Panc1 (cell line): Measurements from ENCODE around the gene ZNF407. TPM values are rescaled to one million over a fixed set of nuclear protein-coding genes. Genes with fewer than 3 reads are reported as not detected.

ENCODE experiments used
- ATAC-seq: fragments of 200-7000 bp; cut with Tn5 transposase; 2 replicates; pipeline ENCODE4 v1.9.1; 2020; ENCODE audit warnings: mild to moderate bottlenecking, moderate library complexity
- BruUV-seq: library from RNA; stranded (reverse); fragments of 400-500 nt; replicated peaks from 2 replicates; lab custom pipeline; 2021; lab: Mats Ljungman, UMichigan
- CTCF ChIA-PET: fragments of 300-600 bp; sonication (Branson Sonifier 250); formaldehyde crosslinking; loops from one replicate; lab custom pipeline; 2022; ENCODE audit warnings: antibody characterized with exemption; lab: Charles Lee
- POLR2A ChIA-PET: fragments of 300-600 bp; sonication (Branson Sonifier 250); formaldehyde crosslinking; loops from one replicate; lab custom pipeline; 2022; ENCODE audit warnings: antibody characterized with exemption; lab: Charles Lee
- DNase-seq: peaks from one replicate; pipeline ENCODE4 v3.0.0-alpha.2; 2010; ENCODE audit warnings: low read depth, low spot score
- H3K27ac ChIP-seq: 2 replicates; pipeline ENCODE4 v1.5.1; 2011; ENCODE audit warnings: mild to moderate bottlenecking, low read length, inconsistent platforms
- H3K27me3 ChIP-seq: fragments of 200-500 bp; sonication (Bioruptor generic); 2 replicates; pipeline ENCODE4 v1.6.0; 2014; ENCODE audit warnings: low read length, inconsistent platforms; ENCODE audit not compliant: control insufficient read depth, insufficient read depth
- H3K36me3 ChIP-seq: fragments of 200-500 bp; sonication (Bioruptor generic); 2 replicates; pipeline ENCODE4 v1.5.1; 2014; ENCODE audit warnings: inconsistent platforms, mild to moderate bottlenecking, low read length, moderate library complexity; ENCODE audit not compliant: control insufficient read depth, insufficient read depth
- H3K4me1 ChIP-seq: 2 replicates; pipeline ENCODE4 v1.5.1; 2011; ENCODE audit warnings: inconsistent platforms, mild to moderate bottlenecking, low read length, moderate library complexity; ENCODE audit not compliant: control insufficient read depth, insufficient read depth
- H3K4me3 ChIP-seq, 2 experiments: 2 replicates each; pipeline ENCODE4 v1.5.1; 2011 to 2012; ENCODE audit warnings: low read depth in 2 of 2, low read length in 2 of 2, mild to moderate bottlenecking in 2 of 2, inconsistent platforms in 1 of 2, moderate library complexity in 1 of 2
- H3K9me3 ChIP-seq: fragments of 200-500 bp; sonication (Bioruptor generic); 2 replicates; pipeline ENCODE4 v1.5.1; 2014; ENCODE audit warnings: low read depth, mild to moderate bottlenecking, inconsistent platforms, low read length, moderate library complexity; ENCODE audit not compliant: control insufficient read depth, insufficient read depth
- CTCF ChIP-seq: fragments of 450-650 bp; IDR thresholded peaks from 2 replicates; pipeline ENCODE4 v1.5.1; 2017; ENCODE audit warnings: mild to moderate bottlenecking
- POLR2AphosphoS5 ChIP-seq: IDR thresholded peaks from 2 replicates; pipeline ENCODE4 v1.6.1; 2012; ENCODE audit warnings: mild to moderate bottlenecking, low read depth, low read length, moderate library complexity
- REST ChIP-seq, 2 experiments: IDR thresholded peaks; 2 replicates each; pipeline ENCODE4 v1.6.1; 2011 to 2012; ENCODE audit warnings: low read depth in 2 of 2, control low read depth in 1 of 2, low read length in 1 of 2, mild to moderate bottlenecking in 1 of 2, moderate library complexity in 1 of 2; ENCODE audit not compliant: insufficient read depth in 1 of 2
- SIN3A ChIP-seq: IDR thresholded peaks from 2 replicates; pipeline ENCODE4 v1.6.1; 2012; ENCODE audit warnings: low read depth, mild to moderate bottlenecking, low read length, moderate library complexity, borderline replicate concordance; ENCODE audit not compliant: insufficient read depth
- TCF7L2 ChIP-seq: IDR thresholded peaks from 2 replicates; pipeline ENCODE4 v1.6.1; 2011; ENCODE audit warnings: mild to moderate bottlenecking, low read depth, low read length, inconsistent platforms
- in situ Hi-C: cut with HindIII; loops from 2 replicates; pipeline ENCODE4 v1.10.0; 2016; ENCODE audit warnings: low sequenced_read_pairs, low pct_unique_long_range_greater_than_20kb
- intact Hi-C: fragments of 100-400 bp; cut with micrococcal nuclease; formaldehyde crosslinking; loops from one replicate; pipeline ENCODE4 v1.10.0; 2022; ENCODE audit not compliant: unreplicated experiment
- total RNA-seq: library from RNA; stranded (reverse); gene quantifications from one replicate; pipeline ENCODE4 v1.2.1, GENCODE V29; 2021; ENCODE audit not compliant: unreplicated experiment

The ZNF407 gene
- total RNA-seq, 1 experiment from 2014 or later = 16.8 TPM

DNA sequence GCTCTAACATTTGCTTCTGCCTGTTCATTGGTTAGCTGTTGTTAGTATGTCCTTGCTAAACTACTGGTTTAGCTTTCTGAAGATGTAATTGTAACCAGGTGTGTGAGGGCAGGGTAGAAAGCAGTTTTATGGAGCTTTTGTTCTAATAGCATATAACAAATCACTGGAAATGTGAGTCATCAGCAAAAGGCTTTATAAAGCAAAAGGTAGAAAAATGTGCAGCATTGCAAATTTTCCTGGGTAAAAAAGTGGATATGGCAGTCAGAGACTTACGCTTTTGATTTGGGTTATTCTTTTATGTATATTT is 85.3 kb downstream of the ZNF407 start:
- H3K36me3 ChIP-seq = no peaks in the 10 kb centered on the region
- in situ Hi-C loops = no loop called here
- no TSS peak for BruUV-seq
- H3K27me3 ChIP-seq = no peaks in the 10 kb centered on the region
- no peak overlapping the region for H3K27ac ChIP-seq
- no peaks in the 10 kb centered on the region for H3K9me3 ChIP-seq
- no peak for TF ChIP-seq CTCF
- TF ChIP-seq POLR2AphosphoS5 = no peak
- no peak for TF ChIP-seq REST (IDR thresholded peaks at IDR 0.05; ENCODE audit: insufficient read depth in 1 of 2, low read depth in 2 of 2, low read length in 1 of 2)
- TF ChIP-seq SIN3A = no peak
- no peak for TF ChIP-seq TCF7L2
- H3K4me1 ChIP-seq = no peaks in the 10 kb centered on the region
- ATAC-seq (no peak), DNase-seq (no peak)
- CTCF ChIA-PET = interaction anchor here (0.6 kb wide), 1 partner anchor 16 kb away, joined by 3 read pairs; no protein-coding TSS in a partner anchor
- POLR2A ChIA-PET = no interaction called here
- H3K4me3 ChIP-seq = no peak overlapping the region
- intact Hi-C loops = no loop called here

GRCh38 chr18:74683573-74683972 is 85.9 kb downstream of the ZNF407 start:
- no peak for DNase-seq
- intact Hi-C loops = no loop called here
- TF ChIP-seq REST (IDR thresholded peaks at IDR 0.05; ENCODE audit: insufficient read depth in 1 of 2, low read depth in 2 of 2, low read length in 1 of 2) = no peak
- no peak for TF ChIP-seq TCF7L2
- no peak for TF ChIP-seq CTCF
- no peak for TF ChIP-seq POLR2AphosphoS5
- TF ChIP-seq SIN3A = no peak
- no peaks in the 10 kb centered on the region for H3K27me3 ChIP-seq
- H3K4me3 ChIP-seq = no peak overlapping the region
- ChIA-PET POLR2A (no interaction called here), CTCF (interaction anchor here (0.6 kb wide), 1 partner anchor 17 kb away, joined by 3 read pairs; no protein-coding TSS in a partner anchor)
- in situ Hi-C loops = no loop called here
- H3K4me1 ChIP-seq = no peaks in the 10 kb centered on the region
- H3K36me3 ChIP-seq = no peaks in the 10 kb centered on the region
- ATAC-seq = no peak
- H3K27ac ChIP-seq = no peak overlapping the region
- H3K9me3 ChIP-seq = no peaks in the 10 kb centered on the region
- no TSS peak for BruUV-seq
